NCI-H226 (cell line): ENCODE data around the gene SRSF2.
"Not testable (repeated sequence)": the region's sequence is repeated elsewhere in the genome, so short reads cannot be mapped to it uniquely, and the experiment has no call there.

ENCODE experiments used
- DNase-seq: peaks from one replicate; pipeline ENCODE4 v3.0.0-alpha.2; 2015

The SRSF2 gene

DNA sequence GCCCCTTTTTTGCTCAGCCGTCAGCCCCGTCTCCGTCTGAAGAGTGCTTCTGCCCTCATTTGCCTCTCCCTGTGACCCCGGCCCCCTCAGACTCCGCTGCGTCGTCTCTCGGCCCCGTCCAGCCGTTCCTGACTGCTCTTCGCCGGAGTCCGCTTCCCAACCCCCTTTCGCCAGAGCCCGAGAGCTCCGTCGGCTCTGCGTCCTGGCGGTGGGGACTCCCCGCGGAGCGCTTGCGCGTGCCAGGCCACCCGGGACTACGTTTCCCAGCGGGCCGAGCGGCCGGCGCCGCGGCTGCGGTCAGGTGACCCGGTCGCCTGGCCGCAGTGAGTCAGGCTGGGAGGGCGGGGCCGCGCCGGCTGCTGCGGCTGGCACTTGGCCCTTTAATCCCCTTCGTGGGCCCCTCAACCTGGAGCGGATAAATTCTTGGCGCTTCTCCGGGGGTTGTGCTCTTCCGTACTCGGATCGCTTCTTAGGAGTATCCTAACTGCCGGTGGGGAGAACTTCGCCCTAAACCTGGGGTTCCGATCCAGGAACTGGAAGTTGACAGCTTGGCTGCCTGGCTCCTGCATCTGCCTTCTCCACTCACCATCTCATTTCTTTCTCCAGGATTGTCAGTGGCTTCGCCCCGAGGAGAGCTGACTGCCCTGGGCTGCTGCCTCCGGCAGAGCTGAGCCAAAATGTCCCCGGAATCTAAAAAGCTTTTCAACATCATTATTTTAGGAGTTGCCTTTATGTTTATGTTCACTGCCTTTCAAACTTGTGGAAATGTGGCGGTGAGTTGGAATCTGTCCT is 741 bp upstream of the SRSF2 start, which contains the start of gene MFSD11:
Gene MFSD11 (plus strand): TSS at position 444 of the 792 bp plus-strand sequence. CDS start 234 bp downstream, at position 678.
- peak; percentile 94 for DNase-seq

DNA sequence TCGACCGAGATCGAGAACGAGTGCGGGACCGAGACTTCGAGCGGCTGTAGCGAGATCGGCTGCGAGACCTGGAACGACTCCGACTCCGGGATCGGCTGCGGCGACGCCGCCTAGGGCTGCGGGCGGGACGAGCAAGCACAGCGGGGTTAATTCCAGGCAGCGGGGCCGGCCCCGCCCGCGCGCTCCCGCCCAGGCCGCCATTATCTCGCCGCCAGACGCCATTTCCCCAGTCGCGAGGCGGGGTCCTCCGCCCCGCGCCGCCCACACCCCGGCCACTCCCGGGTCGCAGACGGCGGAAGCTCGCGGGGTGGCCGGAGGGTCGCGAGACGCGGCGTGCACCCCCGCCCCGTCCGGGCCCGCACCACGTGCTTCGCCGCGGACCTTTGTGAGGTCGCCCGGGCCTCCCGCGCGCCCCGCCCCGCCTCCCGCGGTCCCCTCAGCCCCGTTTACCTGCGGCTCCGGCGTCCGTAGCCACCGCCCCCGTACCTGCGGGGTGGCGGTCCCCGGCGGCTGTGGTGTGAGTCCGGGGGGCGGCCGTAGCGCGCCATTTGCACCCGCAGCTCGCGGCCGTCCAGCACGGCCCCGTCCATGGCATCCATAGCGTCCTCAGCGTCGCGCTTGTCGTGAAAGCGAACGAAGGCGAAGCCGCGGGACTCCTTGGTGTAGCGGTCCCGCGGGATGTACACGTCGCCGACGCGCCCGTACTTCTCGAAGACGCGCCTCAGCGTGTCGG is 616 bp downstream of the SRSF2 start:
- peak; percentile 50 for DNase-seq

DNA sequence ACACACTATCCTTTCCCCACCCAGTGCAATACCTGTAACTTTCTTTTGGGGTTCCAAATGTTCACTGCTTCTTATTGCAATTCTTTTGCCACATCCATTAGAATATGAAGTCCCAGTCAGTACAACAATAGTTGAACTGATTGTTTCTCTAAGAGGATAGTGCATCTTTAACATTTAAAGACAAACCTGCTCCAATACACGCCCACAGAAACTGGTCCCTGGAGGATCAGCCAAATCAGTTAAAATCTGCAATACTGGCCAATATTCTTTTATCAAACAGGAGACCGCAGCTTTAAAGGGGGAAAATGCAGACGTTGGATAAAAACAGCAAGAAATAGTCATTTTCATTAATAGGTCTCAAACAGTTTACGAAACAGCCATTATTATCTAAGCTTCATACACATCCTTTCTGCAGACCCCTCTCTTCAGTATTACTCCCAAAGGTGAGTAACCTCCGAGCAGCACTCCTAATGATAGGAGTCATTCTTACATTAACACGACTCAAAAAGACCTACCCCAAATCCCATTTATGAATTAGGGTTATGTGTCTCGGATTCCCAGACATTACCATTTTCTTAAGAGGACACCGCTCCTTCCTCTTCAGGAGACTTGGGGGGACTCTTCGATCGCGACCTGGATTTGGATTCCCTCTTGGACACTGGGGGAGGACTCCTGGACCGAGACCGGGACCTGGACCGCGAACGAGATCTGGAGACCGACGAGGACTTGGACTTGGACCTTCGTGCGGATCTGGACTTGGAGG is 1.4 kb downstream of the SRSF2 start:
- no peak for DNase-seq

DNA sequence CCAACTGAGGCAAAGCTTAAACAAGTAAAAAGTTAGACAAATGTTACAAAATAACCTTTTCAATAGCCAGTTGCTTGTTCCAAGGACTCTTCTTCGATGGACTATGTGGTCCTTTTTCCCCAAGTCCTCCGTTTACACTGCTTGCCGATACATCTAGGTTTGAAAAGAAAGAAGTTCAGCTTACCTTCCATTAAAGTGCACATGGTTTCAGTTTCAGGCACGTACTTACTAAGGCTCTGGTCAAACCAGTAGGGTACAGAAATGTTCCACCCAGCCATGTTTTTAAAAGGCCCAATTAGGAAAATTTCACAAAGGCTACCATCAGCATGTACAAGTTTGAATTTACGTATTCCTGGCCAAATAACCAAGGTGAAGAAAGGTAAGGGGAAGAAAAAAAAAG is 2.1 kb downstream of the SRSF2 start:
- DNase-seq = no peak

DNA sequence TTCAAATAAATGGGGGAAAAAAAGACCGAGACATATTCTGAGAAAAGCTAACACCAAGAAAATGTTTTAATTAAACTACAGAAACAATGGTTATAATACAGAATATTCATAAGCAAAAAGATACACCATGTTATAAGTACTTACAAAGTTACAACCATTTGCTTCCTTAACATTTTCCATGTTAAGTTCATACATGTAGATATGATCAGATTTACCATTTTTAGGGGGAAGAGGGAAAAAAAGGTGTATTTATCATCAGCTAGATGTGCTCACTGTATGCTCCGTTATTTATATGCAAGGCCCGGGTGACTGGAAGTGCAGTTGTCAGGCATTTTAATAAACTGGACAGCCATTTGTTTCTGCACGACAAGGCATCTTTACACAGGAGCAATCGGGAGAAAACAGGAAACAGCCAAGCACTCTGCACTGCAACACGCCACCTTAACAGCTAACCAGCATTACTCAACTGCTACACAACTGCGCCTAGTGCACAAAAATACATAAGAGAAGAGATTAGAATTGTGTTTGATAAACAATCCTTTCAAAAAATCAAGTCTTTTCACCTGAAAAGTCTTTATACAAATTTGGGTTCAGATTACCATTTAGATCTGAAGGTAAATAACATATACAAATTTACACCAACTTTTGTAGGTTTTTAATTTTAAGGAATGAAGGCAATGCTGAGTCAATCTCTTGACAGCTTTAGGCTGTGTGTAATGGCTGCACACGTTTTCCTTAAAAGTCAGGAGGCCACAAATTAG is 2.9 kb downstream of the SRSF2 start:
- DNase-seq = no peak

DNA sequence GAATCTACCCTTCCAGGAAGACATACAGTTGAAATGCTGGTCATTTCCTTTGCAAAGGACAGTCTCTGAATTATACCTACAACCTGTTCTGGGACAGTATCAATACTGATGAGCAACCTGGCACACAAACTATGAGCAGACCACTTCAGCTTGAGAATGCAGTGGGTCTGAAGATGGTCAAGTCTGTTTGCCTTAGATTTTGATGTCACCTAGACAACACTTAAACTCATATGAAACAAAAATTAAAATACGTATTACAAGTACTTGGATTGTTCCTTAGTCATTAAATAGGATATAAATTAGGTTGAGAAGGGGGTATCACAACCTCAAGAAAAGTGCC is 3.5 kb downstream of the SRSF2 start:
- no peak for DNase-seq

DNA sequence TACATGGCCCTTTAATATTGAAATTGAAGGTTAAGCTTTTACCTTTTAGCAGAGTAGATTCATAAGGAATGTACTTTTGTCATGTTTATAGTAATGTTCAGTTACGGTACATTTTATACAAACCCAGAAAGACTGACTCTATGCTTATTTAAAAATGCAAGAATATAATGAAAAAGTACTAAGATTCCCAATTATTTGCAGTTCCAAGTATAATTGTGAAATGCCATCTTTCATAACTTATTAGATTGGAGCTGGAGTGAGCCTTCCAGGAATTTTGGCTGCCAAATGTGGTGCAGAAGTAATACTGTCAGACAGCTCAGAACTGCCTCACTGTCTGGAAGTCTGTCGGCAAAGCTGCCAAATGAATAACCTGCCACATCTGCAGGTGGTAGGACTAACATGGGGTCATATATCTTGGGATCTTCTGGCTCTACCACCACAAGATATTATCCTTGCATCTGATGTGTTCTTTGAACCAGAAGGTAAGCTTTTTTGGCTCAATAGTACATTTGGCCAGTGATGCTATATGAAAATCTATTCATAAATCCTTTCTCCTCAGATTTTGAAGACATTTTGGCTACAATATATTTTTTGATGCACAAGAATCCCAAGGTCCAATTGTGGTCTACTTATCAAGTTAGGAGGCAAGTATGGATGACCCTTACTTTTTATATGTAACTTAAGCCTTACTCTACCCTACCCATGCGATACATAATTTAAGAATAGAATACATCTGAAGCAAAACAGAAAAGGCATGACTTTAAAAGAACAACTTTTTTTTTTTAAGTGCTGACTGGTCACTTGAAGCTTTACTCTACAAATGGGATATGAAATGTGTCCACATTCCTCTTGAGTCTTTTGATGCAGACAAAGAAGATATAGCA is 4.2 kb downstream of the SRSF2 start:
- no peak for DNase-seq

DNA sequence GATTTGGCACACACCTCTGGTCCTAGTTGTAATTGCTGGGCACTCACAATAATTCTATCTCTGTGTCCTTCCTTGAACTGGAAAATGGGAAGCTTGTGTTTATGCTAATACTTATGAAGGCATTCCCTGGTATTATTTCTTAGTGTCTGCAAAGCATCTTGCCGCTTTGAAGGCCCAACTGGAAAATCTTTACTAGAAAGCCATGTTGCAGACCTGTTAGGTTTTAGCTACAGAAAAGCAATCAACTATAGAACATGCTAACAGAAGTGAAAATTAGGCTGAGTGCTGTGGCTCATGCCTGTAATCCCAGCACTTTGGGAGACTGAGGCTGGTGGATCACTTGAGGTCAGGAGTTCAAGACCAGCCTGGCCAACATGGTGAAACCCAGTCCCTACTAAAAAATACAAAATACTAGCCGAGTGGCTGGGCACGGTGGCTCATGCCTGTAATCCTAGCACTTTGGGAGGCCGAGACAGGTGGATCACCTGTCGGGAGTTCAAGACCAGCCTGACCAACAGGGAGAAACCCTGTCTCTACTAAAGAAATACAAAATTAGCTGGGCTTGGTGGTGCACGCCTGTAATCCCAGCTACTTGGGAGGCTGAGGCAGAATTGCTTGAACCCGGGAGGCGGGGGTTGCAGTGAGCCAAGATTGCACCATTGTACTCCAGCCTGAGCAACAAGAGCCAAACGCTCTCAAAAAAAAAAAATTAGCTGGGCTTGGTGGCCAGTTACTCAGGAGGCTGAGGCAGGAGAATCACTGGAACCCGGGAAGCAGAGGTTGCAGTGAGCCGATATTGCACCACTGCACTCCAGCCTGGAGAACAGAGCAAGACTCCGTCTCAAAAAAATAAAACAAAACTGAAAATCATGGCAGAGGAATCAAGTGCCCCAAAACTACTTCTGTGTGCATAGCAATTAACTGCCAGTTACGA is 5.1 kb downstream of the SRSF2 start:
- DNase-seq = not testable (repeated sequence)

DNA sequence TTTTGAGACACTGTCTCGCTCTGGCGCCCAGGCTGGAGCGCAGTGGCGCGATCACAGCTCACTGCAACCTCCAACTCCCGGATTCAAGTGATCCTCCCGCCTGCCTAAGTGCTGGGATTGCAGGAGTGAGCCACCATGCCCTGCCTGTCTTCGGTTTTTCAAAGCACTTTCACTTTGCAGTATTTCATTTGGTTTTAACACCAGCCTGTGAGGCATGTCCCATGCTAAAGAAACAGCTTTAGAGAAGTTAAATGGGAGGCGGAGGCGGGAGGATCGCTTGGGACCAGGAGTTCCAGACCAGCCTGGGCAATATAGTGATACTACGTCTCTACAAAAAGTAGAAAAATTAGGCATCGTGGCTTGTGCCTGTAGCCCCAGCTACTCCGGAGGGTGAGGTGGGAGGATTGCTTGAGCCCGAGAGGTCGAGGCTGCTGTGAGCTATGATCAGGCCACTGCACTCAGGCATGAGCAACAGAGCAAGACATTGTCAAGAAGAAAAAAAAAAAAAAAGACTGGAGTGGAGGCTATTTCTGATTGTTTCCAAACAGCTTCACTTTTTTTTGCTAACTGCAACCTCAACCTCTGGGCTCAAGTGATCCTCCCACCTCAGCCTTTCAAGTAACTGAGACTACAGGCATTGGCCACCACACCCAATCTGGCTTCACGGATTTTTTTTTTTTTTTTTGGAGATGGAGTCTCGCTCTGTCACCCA is 9.2 kb downstream of the SRSF2 start:
- DNase-seq = no peak

DNA sequence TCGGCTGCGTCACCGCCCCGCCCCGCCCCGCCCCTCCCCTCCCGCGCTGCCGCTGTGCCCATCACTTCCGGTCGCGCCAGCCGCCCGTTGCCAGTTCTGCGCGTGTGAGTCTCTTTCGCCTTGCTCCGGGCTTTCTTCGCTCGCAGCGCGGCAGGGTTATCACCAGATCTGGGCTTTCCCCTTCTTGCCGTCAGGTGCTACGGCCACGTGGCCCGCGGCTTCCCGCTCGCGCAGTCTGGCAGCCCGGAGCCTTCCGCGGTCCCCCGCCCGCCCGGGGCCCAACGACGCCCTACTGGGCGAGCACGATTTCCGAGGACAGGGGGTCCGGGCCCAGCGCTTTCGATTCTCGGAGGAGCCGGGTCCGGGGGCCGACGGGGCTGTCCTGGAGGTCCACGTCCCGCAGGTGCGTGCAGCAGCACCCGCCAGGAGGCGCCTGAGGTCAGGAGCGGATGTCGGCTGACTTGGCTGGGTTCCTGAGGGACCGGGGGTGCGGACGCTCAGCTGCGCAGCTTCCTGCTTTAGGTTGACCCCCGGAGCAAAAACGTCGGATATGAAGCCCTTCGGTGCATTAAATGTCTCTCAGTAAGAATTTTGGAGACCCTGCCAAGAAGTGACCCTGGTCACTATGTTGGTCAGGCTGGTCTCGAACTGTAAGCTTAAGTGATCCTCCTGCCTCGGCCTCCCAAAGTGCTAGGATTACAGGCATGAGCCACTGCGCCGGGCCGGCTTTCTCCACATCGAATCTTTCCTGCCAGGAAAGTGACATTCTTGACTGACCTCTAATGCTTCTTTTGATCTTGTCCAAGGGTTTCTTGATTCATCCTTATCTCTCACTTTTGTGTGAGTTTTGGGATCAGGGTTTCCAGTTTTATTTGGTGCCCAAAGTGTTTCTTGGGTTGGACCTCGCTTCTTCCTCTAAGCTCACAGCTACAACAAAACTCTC is 10.1 kb downstream of the SRSF2 start, which contains the start of gene METTL23:
Gene METTL23 (plus strand): TSS at position 64 of the 943 bp plus-strand sequence. CDS start 2,872 bp downstream, outside the sequence.
- DNase-seq = peak; percentile 72

DNA sequence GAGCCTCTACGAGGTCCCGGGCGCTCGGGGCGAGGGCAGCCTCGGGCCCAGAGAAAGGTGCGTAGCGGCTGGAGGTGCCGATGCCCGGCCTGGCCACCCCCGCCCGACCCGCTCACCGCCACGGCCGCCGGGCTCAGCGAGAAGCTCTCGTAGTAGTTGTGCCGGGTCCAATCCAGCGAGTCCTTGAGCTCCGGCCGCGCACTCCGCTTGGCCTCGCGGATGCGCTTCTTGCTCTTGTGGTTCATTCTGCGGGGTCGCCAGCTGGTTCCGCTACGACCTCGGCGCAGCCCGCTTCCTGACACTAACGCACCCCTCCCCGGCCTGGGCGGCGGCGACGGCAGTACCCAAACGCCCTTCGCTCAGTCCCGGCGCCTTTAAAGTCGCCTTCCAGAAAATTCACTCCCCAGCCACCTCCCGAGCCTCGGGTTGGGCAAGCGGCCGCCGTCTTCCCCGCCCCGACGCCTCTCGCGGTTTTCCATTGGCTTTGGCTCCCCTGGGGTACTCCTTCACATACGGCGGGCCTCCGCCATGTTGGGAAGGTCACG is 10.8 kb downstream of the SRSF2 start, which contains the start of gene JMJD6:
Gene JMJD6 (minus strand): TSS at position 376 of the 545 bp plus-strand sequence. CDS start 131 bp downstream, at position 245.
- DNase-seq = peak; percentile 91

DNA sequence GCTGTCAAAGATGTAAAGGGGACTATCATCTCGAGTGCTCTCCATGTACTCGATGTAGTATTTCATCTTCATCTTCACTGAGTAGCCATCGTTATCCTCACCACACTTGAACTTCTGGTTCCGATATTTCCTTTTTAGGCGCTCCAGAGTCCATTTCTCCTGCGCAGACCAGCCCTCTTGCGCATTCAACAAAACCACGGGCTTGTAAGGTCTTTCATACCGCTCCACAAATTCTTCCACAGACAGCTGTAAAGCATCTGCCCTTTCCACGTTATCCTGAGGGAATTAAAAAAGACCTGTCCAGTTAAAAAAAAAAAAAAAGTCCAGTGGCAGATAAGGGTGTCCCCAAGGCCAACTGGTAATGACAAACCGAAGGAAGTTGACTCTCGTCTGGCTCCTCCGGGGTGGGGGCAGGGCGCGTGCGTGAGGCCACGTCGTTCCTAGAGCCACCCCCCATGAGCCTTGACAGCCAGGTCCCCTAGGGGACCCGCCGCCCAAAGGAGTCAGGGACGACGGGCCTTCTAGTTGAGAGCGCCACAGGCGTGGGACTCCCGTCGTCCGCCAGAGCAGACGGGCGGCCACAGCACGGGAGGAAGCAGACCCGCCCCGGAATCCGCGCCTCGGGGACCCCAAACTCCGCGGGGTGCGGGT is 11.4 kb downstream of the SRSF2 start:
- no peak for DNase-seq

DNA sequence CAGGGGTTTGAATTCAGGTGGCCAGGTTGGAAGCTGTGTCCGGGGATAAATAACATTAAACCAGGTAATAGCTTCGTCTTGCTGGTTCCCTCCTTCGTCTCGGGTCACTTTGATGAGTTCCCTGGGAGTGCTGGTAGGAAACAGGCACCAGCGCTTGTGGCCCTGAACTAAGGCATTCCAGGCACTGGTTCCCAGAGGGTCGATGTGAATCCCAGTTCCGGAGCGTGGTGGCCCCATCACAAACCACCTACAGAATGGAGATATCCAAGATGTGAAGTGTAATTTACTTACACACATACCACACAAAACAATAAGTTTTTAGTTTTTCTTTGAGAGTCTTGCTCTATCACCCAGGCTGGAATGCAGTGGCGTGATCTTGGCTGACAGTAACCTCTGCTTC is 13.3 kb downstream of the SRSF2 start:
- DNase-seq = no peak

DNA sequence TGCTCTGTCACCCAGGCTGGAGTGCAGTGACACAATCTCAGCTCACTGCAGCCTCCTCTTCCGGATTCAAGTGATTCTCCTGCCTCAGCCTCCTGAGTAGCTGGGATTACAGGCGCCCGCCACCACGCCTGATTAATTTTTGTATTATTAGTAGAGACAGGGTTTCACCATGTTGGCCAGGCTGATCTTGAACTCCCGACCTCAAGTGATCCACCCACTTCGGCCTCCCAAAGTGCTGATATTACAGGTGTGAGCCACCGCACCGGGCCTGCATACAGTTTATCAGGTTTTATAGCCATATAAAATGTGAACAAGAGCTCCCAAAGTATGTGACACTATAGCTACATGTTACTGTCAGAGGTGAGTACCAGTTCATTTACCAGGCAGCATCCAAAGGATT is 14.2 kb downstream of the SRSF2 start:
- DNase-seq = not testable (repeated sequence)

DNA sequence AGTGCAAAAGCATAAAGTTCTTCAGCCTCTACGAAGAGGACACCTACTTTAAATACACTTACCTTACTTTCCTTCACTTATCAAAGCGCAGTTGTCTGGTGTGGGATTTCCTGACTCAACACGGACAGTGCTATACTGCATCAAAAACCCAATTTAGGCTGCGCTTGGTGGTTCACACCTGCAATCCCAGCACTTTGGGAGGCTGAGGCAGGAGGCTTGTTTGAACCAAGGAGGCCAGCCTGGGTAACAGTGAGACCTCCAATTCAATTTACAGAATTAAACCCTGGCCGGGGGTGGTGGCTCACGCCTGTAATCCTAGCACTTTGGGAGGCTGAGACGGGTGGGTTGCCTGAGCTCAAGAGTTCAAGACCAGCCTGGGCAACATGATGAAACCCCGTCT is 14.9 kb downstream of the SRSF2 start:
- DNase-seq = no peak

DNA sequence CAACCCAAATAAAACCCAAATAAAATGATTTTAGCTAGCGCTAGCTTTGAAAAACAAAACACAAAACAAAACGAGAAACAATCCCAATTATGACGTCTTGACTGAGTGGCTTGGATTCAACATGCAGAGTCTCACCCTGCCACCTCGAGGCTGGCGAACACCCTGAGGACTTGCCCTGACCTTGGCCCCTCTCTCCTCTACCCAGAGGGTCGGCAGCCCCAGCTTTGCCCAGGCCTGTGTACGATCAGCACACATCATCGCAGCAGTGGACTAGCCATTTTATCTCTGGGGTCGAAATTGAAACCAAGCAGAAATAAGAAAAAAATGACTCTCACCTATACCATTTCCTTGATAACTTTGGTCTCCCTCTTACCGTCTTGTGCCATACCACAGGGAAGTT is 15.7 kb downstream of the SRSF2 start:
- DNase-seq = no peak

DNA sequence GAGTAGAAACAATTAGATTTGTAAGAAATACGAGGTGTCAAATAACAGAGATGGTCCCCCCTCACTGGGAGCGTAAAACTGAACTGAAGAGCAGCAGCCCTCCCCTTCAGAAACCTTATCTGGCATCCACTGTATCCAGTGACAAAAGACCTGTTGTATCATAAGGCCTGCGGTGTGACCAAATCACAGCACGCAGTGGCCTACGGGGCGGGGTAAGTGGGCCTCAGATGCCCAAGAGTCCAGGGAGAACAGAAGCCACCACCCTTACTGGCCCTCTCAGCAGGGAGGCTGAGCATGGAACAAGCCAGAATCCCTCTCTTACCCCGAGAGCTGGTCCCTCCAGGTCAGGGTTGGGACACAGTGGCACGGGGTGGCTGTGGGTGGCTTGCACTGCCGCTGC is 16.2 kb downstream of the SRSF2 start:
- DNase-seq = no peak

DNA sequence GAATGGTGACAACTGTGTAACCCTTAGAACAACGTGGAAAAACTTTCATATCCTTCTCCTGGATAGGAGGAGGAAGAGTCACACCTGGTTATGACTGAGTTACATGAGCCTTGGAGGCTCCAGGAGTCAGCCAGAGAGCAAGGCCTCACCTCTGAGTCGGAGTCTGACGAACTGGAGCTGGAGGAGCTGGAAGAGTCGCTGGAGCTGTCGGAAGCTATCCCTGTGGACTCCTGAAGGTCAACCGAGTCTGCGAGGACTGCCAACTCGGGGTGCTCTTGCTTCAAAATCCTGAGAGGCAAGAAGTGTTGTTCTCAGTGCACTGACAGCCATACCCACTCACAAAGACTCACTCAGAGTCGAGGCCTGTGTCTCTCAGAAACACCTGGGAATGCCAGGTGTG is 16.9 kb downstream of the SRSF2 start:
- no peak for DNase-seq
